Breast epithelium (tissue), 3 donors: Measurements from ENCODE around the gene HECTD4.

ENCODE experiments used
- POLR2A ChIP-seq: fragments of 450-650 bp; IDR thresholded peaks from one replicate; pipeline ENCODE4 v1.6.1; 2016; ENCODE audit warnings: antibody characterized with exemption, mild to moderate bottlenecking, moderate library complexity
- POLR2AphosphoS5 ChIP-seq, 3 donors: sonication (generic); formaldehyde crosslinking; IDR thresholded peaks; one replicate each; pipeline ENCODE4 v1.6.1; 2017; ENCODE audit warnings: antibody characterized with exemption in 3 of 3
- TF ChIP-seq, protein P1 (sequence below), 3 donors: fragments of 450-650 bp; IDR thresholded peaks; one replicate each; pipeline ENCODE4 v1.5.1; 2016 to 2017; ENCODE audit warnings: antibody characterized with exemption in 3 of 3, mild to moderate bottlenecking in 3 of 3, moderate library complexity in 3 of 3

DNA sequence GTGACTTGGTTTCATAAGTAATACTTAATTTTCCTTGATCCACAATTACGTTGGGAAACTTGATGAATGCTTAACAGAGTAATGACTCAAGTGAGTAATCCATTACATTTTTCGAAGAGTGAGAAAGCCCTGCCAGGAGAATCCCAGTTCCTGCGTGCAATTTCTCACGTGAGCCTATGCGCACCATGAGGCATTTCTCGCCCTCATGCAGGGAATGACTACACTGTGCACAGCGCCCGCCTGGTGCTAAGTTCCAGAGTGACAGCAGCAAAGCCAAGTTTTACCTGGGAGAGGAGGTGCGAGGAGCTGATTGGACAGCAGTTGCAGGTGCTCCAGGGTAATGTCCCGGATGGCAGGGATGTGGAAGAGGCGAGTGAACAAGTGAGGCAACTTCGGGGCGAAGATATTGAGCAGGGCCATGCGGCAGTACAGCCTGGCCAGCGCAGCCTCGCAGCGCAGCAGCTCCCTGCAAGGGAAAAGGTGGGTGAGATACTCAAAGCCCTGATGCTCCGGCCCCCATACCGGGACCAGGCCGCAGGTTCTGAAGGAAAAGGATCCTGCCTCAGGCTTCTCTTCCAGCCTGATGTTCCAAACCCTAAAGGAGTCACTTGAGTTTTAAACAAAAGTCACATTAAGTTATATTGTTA, 187.5 kb downstream of the HECTD4 start:
- TF ChIP-seq POLR2AphosphoS5 (IDR thresholded peaks at IDR 0.05) (no peak), POLR2A (no peak)
- TF ChIP-seq, protein P1, sequence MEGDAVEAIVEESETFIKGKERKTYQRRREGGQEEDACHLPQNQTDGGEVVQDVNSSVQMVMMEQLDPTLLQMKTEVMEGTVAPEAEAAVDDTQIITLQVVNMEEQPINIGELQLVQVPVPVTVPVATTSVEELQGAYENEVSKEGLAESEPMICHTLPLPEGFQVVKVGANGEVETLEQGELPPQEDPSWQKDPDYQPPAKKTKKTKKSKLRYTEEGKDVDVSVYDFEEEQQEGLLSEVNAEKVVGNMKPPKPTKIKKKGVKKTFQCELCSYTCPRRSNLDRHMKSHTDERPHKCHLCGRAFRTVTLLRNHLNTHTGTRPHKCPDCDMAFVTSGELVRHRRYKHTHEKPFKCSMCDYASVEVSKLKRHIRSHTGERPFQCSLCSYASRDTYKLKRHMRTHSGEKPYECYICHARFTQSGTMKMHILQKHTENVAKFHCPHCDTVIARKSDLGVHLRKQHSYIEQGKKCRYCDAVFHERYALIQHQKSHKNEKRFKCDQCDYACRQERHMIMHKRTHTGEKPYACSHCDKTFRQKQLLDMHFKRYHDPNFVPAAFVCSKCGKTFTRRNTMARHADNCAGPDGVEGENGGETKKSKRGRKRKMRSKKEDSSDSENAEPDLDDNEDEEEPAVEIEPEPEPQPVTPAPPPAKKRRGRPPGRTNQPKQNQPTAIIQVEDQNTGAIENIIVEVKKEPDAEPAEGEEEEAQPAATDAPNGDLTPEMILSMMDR (IDR thresholded peaks at IDR 0.05) = no peak
